NOMO-1 treated with DMSO at 0.1 percent for 48 hours (cell line): ENCODE data around the gene PRKAG2.

Experiments
- DNase-seq: peaks from one replicate; lab custom pipeline; 2025; ENCODE audit not compliant: unreplicated experiment; lab: John Stamatoyannopoulos, UW

Gene PRKAG2

GRCh38 chr7:151732292-151732691 is 144.6 kb downstream of the PRKAG2 start:
- DNase-seq: no peak

GRCh38 chr7:151731022-151731441 is 145.9 kb downstream of the PRKAG2 start:
- DNase-seq: no peak

GRCh38 chr7:151730591-151730990 is 146.3 kb downstream of the PRKAG2 start:
- no peak for DNase-seq

- no peak for DNase-seq
Measured at GRCh38 chr7:151729521-151729921, 147.4 kb downstream of the PRKAG2 start.

- DNase-seq: no peak
Measured at GRCh38 chr7:151728746-151729145, 148.2 kb downstream of the PRKAG2 start.

GRCh38 chr7:151728286-151728660 is 148.6 kb downstream of the PRKAG2 start:
- DNase-seq: no peak

- DNase-seq: peak; percentile 53
Measured at GRCh38 chr7:151727579-151728285, 149.2 kb downstream of the PRKAG2 start.

- no peak for DNase-seq
Measured at GRCh38 chr7:151726652-151727578, 150.0 kb downstream of the PRKAG2 start.

GRCh38 chr7:151725844-151726651 is 150.9 kb downstream of the PRKAG2 start:
- no peak for DNase-seq

GRCh38 chr7:151724920-151725584 is 151.9 kb downstream of the PRKAG2 start:
- DNase-seq: no peak

GRCh38 chr7:151724250-151724915 is 152.5 kb downstream of the PRKAG2 start:
- no peak for DNase-seq

GRCh38 chr7:151723321-151723720 is 153.6 kb downstream of the PRKAG2 start:
- no peak for DNase-seq

- no peak for DNase-seq
Measured at GRCh38 chr7:151722533-151722932, 154.4 kb downstream of the PRKAG2 start.

GRCh38 chr7:151721694-151722093 is 155.2 kb downstream of the PRKAG2 start:
- DNase-seq: no peak

GRCh38 chr7:151721236-151721635 is 155.7 kb downstream of the PRKAG2 start:
- DNase-seq: no peak

GRCh38 chr7:151720280-151720679 is 156.6 kb downstream of the PRKAG2 start:
- no peak for DNase-seq

- DNase-seq: no peak
Measured at GRCh38 chr7:151719897-151720242, 157.0 kb downstream of the PRKAG2 start.

GRCh38 chr7:151719031-151719896 is 157.7 kb downstream of the PRKAG2 start:
- no peak for DNase-seq

GRCh38 chr7:151717918-151718317 is 159.0 kb downstream of the PRKAG2 start:
- no peak for DNase-seq
